Effector memory CD8-positive, alpha-beta T cell (primary cell): ENCODE measurements around the gene FGD5.
"Not testable (repeated sequence)": the region's sequence is repeated elsewhere in the genome, so short reads cannot be mapped to it uniquely, and the experiment has no call there.

ENCODE experiments used
- ATAC-seq: fragments of 150-1000 bp; cut with Tn5 transposase; replicated peaks from 2 replicates; pipeline ENCODE4 v1.10.0; 2021; ENCODE audit warnings: mild to moderate bottlenecking, moderate library complexity
- DNase-seq, 3 experiments: peaks; one replicate each; pipeline ENCODE4 v3.0.0; 2021
- H3K27ac Mint-ChIP-seq, 2 donors: one replicate each; pipeline ENCODE4 v1.8.0; 2022; ENCODE audit warnings: mild to moderate bottlenecking in 2 of 2, mixed read lengths in 2 of 2, moderate library complexity in 2 of 2
- H3K27me3 Mint-ChIP-seq, 2 donors: one replicate each; pipeline ENCODE4 v1.8.0; 2022; ENCODE audit warnings: mixed read lengths in 2 of 2
- H3K36me3 Mint-ChIP-seq: one replicate; pipeline ENCODE4 v1.8.0; 2022; ENCODE audit warnings: mild to moderate bottlenecking, moderate library complexity, mixed read lengths; ENCODE audit not compliant: insufficient read depth
- H3K4me1 Mint-ChIP-seq, 2 donors: one replicate each; pipeline ENCODE4 v1.8.0; 2022; ENCODE audit warnings: low read depth in 2 of 2, mixed read lengths in 2 of 2
- H3K4me3 Mint-ChIP-seq, 2 donors: one replicate each; pipeline ENCODE4 v1.8.0; 2022; ENCODE audit warnings: mild to moderate bottlenecking in 2 of 2, mixed read lengths in 2 of 2, moderate library complexity in 2 of 2
- H3K9me3 Mint-ChIP-seq, 2 donors: one replicate each; pipeline ENCODE4 v1.8.0; 2022; ENCODE audit warnings: mixed read lengths in 2 of 2

Gene FGD5

DNA sequence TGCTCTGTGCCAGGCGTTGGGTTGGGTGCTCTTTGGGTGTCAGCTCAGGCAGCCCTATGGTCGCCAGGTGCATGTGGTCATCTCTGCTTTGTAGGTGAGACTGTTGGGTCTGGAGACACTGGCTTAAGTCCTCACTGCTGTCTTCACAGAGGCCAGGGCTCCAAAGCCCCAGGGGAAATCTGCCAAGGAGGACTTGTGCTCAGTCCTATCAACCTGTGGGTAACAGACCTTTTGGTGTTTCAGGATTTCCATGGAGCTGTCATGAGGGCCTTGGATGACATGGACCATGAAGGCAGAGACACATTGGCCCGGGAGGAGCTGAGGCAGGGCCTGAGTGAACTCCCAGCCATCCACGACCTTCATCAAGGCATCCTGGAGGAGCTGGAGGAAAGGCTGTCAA, 78.5 kb downstream of the FGD5 start:
- Mint-ChIP-seq H3K4me3 (no peak overlapping the region), H3K9me3 (no peaks in the 10 kb centered on the region)

DNA sequence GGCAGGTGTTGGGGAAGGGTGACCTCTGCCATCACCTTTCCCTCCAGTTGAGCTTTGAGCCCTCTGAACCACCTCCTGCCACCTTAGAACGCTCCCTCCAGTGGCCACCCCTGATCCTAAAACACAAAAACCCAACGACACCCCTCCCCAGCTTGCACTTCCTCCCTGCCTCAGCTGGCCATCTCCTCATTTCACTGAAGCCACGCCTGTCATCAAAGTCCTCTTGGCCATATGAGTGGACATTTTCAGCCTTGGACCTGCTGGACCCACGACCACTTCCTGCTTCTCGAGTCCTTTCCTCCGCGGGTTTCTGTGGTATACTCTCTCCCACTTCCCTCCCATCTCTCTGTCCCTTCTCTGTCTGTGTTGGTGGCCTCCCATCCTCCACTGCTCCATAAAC, 80.2 kb downstream of the FGD5 start:
- Mint-ChIP-seq H3K27me3 (peaks cover 69 to 85% of the 10 kb centered on the region in 2 donors), H3K27ac (no peak overlapping the region), H3K36me3 (no peaks in the 10 kb centered on the region), H3K9me3 (no peaks in the 10 kb centered on the region), H3K4me1 (peaks cover 0 to 5% of the 10 kb centered on the region in 2 donors), H3K4me3 (no peak overlapping the region)
- ATAC-seq (no peak), DNase-seq (no peak)

More for the DNA sequence above, 78.5 kb downstream of the FGD5 start:
- DNase-seq (no peak), ATAC-seq (no peak)
- peaks cover 0 to 5% of the 10 kb centered on the region in 2 donors for H3K4me1 Mint-ChIP-seq
- no peaks in the 10 kb centered on the region for H3K36me3 Mint-ChIP-seq
- peaks cover 62 to 83% of the 10 kb centered on the region in 2 donors for H3K27me3 Mint-ChIP-seq
- no peak overlapping the region for H3K27ac Mint-ChIP-seq

GRCh38 chr3:14899993-14900618, 81.3 kb downstream of the FGD5 start:
- Mint-ChIP-seq H3K4me3 (no peak overlapping the region), H3K4me1 (peaks cover 0 to 5% of the 10 kb centered on the region in 2 donors), H3K36me3 (no peaks in the 10 kb centered on the region), H3K27me3 (peaks cover 67 to 85% of the 10 kb centered on the region in 2 donors), H3K9me3 (peaks cover under 1% of the 10 kb centered on the region in 2 donors), H3K27ac (no peak overlapping the region)
- ATAC-seq (no peak), DNase-seq (no peak)

GRCh38 chr3:14900881-14901873, 82.4 kb downstream of the FGD5 start:
- Mint-ChIP-seq H3K27ac (no peak overlapping the region), H3K27me3 (peaks cover 64 to 85% of the 10 kb centered on the region in 2 donors), H3K4me1 (peaks cover 0 to 5% of the 10 kb centered on the region in 2 donors), H3K4me3 (no peak overlapping the region), H3K36me3 (no peaks in the 10 kb centered on the region), H3K9me3 (peaks cover 2 to 8% of the 10 kb centered on the region in 2 donors)
- no peak for DNase-seq
- ATAC-seq: no peak

GRCh38 chr3:14902719-14903118, 84.0 kb downstream of the FGD5 start:
- Mint-ChIP-seq H3K27me3 (peaks cover 64 to 91% of the 10 kb centered on the region in 2 donors), H3K4me3 (no peak overlapping the region), H3K4me1 (peaks cover 0 to 5% of the 10 kb centered on the region in 2 donors), H3K36me3 (no peaks in the 10 kb centered on the region), H3K27ac (no peak overlapping the region), H3K9me3 (peaks cover 2 to 8% of the 10 kb centered on the region in 2 donors)
- ATAC-seq (no peak), DNase-seq (no peak)

- not testable (repeated sequence) for H3K27ac Mint-ChIP-seq, DNase-seq, H3K4me1 Mint-ChIP-seq, H3K4me3 Mint-ChIP-seq, H3K36me3 Mint-ChIP-seq, ATAC-seq, H3K9me3 Mint-ChIP-seq
- H3K27me3 Mint-ChIP-seq: peaks cover 58 to 90% of the 10 kb centered on the region in 2 donors
Observed at GRCh38 chr3:14903501-14903900, 84.7 kb downstream of the FGD5 start.

GRCh38 chr3:14905055-14905657, 86.4 kb downstream of the FGD5 start:
- H3K4me3 Mint-ChIP-seq: no peak overlapping the region
- no peak for ATAC-seq
- H3K27me3 Mint-ChIP-seq: peaks cover 44 to 86% of the 10 kb centered on the region in 2 donors
- no peaks in the 10 kb centered on the region for H3K36me3 Mint-ChIP-seq
- H3K4me1 Mint-ChIP-seq: no peaks in the 10 kb centered on the region
- no peak overlapping the region for H3K27ac Mint-ChIP-seq
- DNase-seq: no peak
- H3K9me3 Mint-ChIP-seq: peaks cover 2 to 8% of the 10 kb centered on the region in 2 donors

DNA sequence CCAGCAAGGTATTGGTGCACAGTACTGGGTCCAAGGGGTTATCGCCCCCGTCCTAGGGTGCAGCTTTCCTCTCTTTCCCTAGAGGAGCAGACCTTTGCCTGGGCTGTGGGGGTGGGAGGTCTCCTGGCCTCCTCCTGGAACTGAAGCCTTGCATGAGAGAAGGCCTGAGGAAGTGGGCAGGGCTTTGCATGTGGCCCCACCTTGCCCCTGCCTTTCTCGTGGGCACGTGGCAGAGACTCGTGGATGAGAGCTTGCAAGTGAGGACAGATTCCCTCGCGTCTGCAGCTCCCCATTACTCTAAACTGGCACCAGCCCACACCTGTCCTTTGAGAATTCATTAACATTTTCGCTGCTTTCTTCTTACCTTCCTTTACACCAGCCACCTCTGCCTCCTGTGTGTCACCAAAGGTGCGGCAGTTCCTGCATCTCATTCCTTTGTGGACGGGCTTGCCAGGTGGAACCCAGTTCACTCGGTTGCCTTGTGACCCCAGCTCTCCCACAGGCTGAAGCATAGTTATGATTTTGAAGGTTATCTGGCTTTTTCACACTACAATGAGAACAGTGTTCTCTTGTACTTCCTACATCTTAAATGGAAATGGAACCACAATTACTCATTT, 87.7 kb downstream of the FGD5 start:
- ATAC-seq: no peak
- no peaks in the 10 kb centered on the region for H3K4me1 Mint-ChIP-seq
- H3K9me3 Mint-ChIP-seq: peaks cover 2 to 8% of the 10 kb centered on the region in 2 donors
- no peak for DNase-seq
- peaks cover 46 to 86% of the 10 kb centered on the region in 2 donors for H3K27me3 Mint-ChIP-seq
- H3K36me3 Mint-ChIP-seq: no peaks in the 10 kb centered on the region
- H3K27ac Mint-ChIP-seq: no peak overlapping the region
- H3K4me3 Mint-ChIP-seq: no peak overlapping the region

GRCh38 chr3:14907043-14907966, 88.5 kb downstream of the FGD5 start:
- Mint-ChIP-seq H3K4me3 (no peak overlapping the region), H3K27me3 (peaks cover 50 to 86% of the 10 kb centered on the region in 2 donors), H3K36me3 (no peaks in the 10 kb centered on the region), H3K27ac (no peak overlapping the region), H3K4me1 (no peaks in the 10 kb centered on the region), H3K9me3 (peaks cover 2 to 8% of the 10 kb centered on the region in 2 donors)
- ATAC-seq (no peak), DNase-seq (no peak)

- Mint-ChIP-seq H3K36me3 (no peaks in the 10 kb centered on the region), H3K4me3 (no peak overlapping the region), H3K27ac (no peak overlapping the region), H3K9me3 (peaks cover 2 to 8% of the 10 kb centered on the region in 2 donors), H3K4me1 (no peaks in the 10 kb centered on the region), H3K27me3 (peaks cover 49 to 93% of the 10 kb centered on the region in 2 donors)
- no peak for ATAC-seq
- DNase-seq: no peak
Observed at GRCh38 chr3:14909250-14909649, 90.5 kb downstream of the FGD5 start.

GRCh38 chr3:14911651-14912050, 92.9 kb downstream of the FGD5 start:
- Mint-ChIP-seq H3K27ac (no peak overlapping the region), H3K4me3 (no peak overlapping the region), H3K27me3 (peaks cover 32 to 90% of the 10 kb centered on the region in 2 donors), H3K4me1 (no peaks in the 10 kb centered on the region), H3K36me3 (no peaks in the 10 kb centered on the region), H3K9me3 (no peaks in the 10 kb centered on the region)
- no peak for ATAC-seq
- no peak for DNase-seq

DNA sequence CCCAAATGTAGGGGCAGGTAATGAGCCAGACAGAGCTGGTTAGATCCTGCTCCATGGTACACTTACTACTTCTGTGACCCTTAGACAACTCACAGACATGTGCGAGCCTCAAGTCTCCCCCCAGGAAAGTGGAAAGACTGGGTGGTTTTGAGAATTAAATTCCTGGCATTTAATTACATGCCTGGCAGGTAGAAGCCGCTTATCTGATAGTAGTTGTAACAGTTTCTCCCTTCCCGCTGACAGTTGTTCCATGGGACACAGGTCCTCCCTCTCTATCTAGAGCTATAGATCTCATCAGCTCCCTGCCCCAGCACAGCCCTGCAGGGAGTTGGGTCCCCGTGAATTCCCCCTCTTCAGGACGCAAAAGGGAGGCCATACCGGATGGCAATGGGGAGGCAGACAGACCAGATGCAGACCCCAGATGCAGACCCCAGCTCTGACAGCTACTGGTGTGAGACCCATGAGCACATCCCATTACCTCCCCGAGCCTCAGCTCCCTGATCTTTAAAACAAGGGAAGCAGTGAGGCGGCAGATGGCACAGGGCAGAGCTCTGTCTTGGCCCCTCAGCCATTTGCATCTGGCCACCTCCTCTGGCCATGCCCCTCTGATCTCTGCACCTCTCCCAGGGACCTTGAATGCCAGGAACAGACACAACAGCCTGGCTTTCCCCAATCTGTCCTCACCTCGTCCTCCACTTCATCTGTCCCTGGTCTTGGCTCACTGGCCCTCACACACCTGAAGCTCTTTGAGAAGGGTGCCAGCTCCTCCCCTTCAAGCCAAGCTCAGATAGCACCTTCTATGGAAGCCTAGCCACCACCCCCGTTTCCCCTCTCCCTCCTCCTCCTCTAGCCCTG, 94.5 kb downstream of the FGD5 start:
- no peak for DNase-seq
- Mint-ChIP-seq H3K9me3 (no peaks in the 10 kb centered on the region), H3K27ac (no peak overlapping the region), H3K4me3 (no peak overlapping the region), H3K36me3 (no peaks in the 10 kb centered on the region), H3K27me3 (peaks cover 33 to 90% of the 10 kb centered on the region in 2 donors), H3K4me1 (peaks cover 0 to 2% of the 10 kb centered on the region in 2 donors)
- no peak for ATAC-seq
